ENCODE results near the gene PAK5.

The PAK5 gene

DNA sequence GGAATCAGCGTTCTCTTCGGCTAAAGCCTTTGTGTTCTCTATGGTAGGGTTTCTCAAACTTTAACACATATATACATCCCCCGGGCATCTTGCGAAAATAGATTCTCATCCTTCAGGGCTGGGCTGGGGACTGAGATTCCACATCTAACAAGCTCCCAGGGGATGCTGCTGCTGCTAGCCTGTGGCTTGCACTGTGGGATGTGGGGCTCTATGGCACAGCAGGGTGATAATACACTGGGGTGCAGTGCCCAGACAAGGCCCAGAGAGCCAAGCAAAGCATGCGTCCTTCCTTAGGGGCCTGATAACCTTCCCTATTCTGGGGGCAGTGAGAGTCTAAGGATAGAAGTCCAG is 222.4 kb downstream of the PAK5 start:
- no peak for DNase-seq (ENCODE audit: low read depth in 2 of 2)

DNA sequence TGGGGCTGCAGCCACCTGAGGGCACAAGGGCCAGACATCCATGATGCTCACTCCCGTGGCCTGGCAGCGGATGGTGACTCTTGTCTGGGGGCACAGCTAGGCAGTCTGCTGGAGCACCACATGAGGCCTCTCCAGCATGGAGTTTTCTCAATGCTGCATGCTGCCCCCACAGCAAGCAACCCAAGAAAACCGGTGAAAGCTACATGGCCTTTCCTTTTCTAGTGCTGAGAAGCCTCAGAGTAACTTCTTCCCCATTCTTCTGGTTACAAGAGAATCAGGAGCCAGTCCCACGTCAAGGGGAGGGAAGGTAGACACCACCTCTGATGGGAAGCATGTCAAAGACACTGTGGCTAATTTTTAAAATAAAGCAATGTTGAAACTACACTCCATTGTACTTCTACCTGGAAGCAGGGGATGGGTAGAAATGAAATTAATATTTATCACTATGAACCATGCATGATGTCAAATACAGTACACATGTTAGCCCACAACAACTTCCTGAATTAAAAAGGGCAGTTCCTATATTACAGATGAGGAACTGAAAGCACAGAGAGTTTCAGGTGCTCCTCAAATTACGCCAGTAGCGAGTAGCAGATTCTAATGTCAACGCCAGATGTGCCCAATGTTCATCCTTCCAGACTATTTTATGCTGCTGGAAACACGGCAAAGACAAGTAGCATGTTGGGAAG is 223.0 kb downstream of the PAK5 start:
- DNase-seq (ENCODE audit: low read depth in 2 of 2), result no peak

DNA sequence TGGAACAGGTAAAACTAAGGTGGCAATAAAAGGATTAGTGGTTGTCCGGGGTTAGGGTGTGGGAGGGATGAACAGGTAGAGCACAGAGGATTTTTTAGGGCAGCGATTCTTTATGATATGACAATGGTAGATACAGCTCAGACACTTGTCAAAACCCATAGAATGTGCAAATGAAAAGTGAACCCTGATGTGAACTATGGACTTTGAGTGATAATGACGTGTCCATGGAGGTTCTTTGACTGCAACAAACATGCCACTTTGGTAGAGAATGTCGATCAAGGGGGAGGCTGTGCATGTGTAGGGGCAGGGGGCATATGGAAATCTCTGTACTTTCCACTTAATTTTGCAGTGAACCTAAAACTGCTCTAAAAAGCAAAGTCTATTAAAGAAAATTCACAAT is 223.8 kb downstream of the PAK5 start:
- DNase-seq (ENCODE audit: low read depth in 2 of 2), result no peak

DNA sequence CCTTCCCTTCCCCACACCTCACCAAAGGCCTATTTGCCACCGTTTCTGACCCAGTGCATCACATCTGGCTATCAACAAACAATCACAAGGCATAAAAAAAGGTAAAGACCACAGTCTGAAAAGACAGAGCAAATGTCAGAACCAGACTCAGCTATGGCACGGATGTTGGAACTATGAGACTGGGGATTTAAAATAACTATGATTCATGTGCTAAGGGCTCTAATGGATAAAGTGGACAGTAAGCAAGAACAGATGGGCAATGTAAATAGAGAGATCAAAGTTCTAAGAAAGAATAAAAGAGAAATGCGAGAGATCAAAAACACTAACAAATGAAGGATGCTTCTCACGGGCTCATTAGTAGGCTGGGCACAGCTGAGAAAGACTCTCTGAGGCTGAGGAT is 225.0 kb downstream of the PAK5 start:
- DNase-seq (ENCODE audit: low read depth in 2 of 2), result no peak

DNA sequence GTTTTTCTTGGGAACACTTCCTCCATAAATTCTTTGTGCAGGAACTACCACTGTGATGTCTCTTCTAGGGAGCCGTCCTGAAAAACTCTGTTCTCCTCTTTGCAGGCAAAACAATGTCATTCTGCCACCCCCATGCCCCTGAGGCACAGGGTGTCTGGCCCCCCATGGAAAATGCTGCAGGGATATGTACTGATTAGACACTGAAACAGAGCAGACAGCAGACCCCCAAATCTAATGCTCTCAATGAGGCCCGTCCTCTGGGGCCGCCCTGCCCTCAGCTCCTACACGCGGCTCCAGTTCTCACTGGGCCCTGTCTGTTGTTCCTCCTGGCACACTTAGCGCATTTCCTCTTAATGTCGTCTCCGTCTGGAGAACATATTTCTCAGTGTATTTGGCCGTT is 227.0 kb downstream of the PAK5 start:
- DNase-seq (ENCODE audit: low read depth in 2 of 2), result no peak

DNA sequence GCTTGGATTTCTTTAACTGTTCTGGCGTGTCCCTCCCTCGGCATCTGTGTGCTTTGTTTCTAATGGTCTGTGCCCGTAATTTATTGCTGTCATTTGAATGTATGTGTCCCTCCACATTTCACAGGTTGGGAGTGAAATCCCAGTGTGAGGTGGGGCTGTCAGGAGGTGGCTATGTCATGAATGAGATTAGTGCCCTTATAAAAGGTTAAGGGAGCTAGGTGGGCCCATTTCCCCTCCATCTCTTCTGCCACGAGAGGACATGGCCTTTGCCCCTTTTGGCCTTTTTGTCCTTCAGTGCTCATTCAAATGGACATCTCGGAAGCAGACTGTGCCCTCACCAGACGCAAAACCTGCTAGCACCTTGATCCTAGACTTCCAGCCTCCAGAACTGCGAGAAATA is 228.2 kb downstream of the PAK5 start:
- DNase-seq (ENCODE audit: low read depth in 2 of 2), result no peak

DNA sequence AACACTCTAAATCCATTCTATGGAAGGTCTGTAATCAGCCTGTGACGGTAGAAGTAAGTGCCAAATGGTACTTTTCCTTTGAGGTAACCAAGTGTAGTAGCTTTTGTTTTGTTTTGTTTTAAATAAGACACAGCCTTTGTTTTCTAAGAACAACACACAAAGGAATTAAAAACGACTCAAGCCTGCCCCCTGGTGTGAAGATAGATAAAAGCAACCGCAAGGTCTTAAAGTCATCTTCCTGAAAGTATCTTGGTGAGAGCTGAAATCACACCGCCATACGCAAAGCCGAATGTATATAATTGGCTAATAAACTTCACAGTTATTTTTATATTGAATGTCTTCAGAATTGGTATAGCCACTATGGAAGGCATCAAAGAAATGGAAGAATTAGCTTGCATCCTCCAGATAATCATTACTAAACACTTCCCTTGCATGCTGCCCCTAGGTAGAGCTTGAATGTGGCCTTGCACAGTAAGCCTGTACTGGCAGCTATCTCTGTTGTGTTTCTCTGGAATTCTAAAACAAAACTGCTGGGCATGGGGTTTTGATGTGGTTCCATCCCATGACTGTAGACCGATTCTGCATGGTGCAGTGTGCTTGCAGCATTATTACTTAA is 228.9 kb downstream of the PAK5 start:
- DNase-seq (ENCODE audit: low read depth in 2 of 2), result peak; percentile 26 to 27

DNA sequence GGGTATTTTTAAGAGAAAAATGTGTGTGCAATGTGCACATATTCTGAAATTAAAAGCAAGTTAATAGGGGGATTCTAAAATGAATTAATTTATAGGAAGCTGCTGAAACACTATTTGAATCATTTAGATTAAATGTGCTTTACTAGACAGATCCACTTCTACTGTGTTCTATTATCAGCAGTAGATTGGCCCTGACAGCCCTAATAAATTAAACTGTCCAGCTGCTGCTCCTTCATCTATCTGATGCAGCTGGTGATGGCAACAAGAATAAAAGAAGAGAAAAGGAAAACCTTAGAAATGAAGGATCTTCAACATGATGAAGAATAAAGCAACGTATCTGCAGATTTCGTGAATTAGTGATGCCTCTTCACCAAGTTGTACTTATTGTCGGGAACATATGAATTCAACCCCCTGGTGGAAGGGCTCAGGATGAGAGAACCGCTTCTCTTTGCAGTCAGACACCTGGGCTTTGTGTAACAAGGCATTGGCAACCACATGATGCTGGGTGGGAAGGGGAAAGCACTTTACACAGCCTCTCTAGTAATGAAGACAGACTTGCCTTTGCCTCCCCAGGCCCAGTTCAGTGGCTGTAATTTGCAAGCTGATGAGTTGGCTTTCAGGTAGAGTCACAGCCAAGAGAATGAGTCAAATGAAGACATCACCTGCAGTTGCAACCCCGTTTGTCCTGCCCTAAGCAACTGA is 230.1 kb downstream of the PAK5 start:
- no peak for DNase-seq (ENCODE audit: low read depth in 2 of 2)

DNA sequence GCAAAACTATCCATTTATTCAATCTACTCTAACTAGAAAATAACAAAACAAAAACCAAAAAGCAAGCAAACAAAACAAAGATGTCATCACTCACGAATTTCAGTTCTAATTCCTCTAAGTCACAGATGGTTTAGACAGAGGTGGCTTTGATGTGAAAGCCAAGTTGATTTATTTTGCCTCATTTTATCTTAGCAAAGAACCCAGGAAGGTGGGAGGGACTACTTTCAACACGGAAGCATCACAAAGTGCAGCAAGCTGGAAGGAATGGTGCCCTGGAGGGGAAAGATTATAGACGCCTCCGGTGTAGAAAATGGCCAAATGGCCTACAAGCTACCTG is 236.1 kb downstream of the PAK5 start:
- DNase-seq (ENCODE audit: low read depth in 2 of 2), result no peak

DNA sequence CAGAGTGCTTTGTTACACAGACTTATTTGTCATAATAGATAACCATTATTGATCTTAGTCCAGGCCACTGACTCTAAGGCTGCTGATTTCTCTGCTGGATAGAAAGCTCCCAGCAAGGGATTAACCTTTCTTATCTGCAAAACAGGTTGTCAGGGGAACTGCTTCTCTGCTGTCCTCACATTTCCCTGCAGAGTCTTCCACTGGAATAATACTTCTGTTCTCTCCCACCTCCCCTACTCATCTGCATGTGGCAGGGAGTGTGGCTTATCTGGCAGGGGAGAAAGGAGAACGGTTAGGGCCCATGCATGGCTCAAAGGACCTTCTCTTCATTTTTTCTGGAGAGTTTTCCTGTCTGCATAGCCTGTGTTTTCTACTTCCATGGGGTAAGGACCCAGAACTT is 238.3 kb downstream of the PAK5 start:
- no peak for DNase-seq (ENCODE audit: low read depth in 2 of 2)

DNA sequence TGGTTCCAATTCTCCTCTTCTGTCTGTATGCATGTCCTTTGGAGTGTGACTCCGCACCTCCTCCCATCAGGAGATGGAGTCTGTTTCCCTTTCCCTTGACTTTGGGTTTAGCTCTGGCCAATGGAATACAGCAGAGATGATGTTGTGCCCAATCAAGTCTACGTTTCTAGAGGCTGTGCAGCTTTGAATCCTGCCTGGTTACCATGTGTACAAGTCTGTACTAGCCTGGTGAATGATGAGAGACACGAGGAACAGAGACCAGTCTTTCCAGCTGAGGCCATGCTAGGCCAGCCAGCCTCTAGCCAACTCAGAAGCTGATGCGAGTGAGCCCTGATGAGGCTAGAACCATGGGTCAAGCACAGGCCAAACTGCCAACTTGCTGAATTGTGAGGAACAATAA is 241.3 kb downstream of the PAK5 start:
- no peak for DNase-seq (ENCODE audit: low read depth in 2 of 2)

DNA sequence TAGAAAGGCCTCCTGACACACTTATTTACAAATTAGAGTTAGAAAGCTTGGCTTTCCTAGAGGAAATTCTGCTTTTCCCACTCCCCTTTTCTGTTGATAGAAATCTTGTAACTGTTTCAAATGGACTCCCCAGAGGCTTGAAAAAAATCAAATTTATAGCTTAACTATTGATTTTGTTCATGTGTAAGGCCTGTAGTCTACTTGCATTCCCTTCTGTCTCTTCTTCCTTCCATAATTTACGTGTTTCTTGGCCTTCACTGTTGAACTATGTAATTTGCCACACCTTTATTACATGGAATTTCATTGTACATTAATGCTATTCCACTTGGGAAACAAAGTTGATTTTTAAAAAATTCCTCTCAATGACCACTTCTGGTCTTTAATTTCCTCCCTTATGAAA is 243.1 kb downstream of the PAK5 start:
- no peak for DNase-seq (ENCODE audit: low read depth in 2 of 2)

DNA sequence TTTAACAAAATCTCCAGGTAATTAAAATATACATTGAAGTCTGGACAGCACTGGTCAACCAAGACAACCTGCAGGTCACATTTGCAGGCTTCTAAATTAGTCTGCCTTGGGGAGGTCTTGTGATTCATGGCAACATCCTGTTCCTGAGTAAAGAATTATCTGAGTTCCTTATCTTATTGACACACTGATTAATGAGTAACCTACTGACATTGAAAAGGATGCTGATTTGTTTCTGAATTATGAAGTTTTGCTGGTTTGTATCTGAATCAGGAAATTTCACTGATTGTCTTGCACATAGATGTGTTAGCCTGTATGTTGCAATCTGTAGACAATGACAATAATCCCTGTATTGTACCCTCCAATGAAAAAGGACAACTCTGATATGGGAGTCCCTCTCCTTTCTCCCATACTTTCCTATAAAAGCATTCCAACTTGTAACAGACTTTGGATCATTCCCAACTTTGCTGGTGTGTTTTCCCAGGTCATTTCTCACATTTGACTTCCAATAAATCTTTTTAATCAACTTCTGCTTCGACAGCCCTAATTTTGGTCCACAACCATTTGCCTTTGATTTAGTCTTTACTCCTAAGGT is 244.5 kb downstream of the PAK5 start:
- DNase-seq (ENCODE audit: low read depth in 2 of 2), result no peak

DNA sequence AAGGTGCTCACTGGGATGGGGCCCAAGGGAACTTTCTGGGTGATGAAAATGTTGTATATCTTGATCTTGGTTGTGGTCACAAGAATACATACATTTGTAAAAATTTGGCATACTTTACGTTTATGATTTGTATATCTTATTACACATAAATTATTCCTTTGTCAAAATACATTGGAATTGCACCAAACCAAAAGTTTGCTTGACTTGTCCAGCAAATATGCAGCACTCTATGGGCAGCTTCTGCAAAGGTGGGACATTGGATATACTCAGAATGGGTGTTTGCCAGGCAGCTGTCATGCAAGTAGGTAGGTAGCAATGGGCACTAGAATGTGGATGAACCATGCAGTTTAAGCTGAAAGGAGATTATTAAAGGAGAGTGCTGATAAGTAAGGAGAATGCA is 246.5 kb downstream of the PAK5 start:
- DNase-seq (ENCODE audit: low read depth in 2 of 2), result no peak

DNA sequence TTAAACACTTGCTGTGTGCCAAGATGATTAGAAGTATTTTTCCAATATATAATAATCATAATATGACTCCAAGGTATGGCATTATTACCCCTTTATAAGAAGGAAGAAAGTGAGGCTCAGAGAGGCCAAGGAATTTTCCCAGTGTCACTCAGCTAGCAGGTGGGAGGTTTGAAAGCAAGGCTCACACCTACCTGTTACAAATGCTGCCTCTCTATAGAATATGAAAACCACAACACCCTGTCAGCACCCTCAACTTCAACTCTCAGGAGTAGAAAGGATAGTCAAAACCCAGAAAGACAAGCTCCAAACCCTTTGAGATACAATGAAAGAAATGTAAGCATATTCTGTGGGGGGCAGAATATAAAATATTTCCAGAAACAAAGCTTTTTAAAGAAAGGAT is 247.8 kb downstream of the PAK5 start:
- no peak for DNase-seq (ENCODE audit: low read depth in 2 of 2)

DNA sequence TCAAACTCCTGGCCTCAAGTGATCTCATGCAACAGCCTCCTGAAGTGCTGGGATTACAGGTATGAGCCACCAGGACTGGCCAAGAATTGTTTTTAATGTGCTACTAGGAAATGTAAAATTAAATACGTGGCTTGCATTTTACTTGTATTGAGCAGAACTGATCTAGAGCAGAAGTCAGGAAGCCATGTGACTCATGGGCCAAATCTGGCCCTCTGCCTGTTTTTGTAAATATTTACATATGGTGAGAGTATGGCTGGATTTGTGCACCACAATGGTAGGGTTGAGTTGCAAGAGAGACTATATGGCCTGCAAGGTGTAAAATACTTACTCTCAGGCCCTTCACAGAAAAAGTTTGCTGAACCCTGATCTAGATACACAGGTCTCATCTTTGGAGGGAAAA is 248.7 kb downstream of the PAK5 start:
- peak; percentile 23 to 33 for DNase-seq (ENCODE audit: low read depth in 2 of 2)

DNA sequence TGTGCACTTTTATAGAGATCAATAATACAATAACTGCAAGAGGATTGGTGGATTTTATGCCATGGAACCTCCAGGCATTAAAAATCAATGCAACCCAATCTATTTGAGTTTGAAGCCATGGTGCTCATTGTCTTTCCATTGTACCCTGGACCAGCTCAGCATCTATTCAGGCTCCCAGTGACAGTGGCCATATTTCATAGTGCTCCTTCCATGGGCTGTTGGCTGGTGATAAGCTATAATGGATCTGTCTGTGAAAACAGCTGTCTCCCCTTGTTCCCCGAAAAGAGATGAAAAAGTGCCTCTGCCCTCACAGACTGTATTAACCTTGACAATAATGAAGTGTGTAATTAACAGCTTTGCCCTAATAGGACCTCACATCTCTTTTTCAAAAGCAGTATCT is 250.2 kb downstream of the PAK5 start:
- DNase-seq (ENCODE audit: low read depth in 2 of 2), result no peak

DNA sequence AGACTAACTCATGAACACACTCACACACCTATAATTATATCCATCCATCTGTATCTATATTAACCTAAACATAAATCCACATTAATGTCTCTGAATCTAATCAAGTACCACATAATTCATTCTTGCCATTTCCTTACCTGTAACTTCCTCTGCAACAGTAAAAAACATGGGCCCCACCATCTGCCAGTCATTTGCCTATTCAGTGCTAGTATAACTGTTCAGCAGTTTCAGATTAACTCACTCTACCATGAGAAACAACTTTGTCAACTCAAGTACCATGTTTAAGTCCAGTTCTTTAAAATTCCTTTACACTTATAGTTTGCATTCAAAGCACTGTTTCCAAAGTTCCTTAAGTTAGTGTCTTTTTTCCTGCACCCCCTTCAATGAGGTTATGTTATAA is 255.7 kb downstream of the PAK5 start:
- DNase-seq (ENCODE audit: low read depth in 2 of 2), result no peak

DNA sequence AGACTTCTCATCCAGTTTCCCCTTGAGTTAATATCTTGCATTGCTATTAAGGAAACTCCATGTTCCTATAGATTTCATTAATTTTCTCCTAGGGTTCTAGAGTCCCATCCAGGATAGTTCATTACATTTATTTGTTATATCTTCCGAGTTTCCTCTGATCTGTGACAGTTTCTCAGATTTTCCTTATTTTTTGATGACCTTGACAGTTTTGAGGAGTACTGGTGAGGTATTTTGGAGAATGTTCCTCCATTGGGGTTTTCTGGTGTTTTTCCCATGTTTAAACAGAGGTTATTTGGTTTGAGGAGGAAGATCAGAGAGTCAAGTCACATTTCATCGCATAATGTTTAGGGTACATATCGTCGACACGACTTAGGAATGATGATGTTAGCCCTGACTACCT is 256.7 kb downstream of the PAK5 start:
- DNase-seq (ENCODE audit: low read depth in 2 of 2), result no peak

DNA sequence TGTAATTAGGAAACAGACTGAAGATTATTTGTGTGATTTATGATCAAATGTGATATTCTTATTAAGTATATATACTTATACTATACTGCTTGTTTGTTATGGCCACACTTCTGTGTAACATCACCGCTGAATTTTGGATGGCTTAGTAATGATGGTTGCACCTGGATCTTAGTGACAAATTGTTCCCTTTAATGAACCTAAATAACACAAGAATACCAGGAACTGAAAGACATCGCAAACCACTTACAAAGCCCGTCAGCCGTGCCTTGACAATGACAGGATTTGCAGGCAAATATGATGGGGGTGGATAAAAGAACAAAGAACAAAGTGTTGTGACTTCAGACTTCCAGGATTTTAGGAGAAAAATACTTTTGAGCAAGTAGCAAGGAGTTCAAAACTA is 257.4 kb downstream of the PAK5 start:
- DNase-seq (ENCODE audit: low read depth in 2 of 2), result no peak

DNA sequence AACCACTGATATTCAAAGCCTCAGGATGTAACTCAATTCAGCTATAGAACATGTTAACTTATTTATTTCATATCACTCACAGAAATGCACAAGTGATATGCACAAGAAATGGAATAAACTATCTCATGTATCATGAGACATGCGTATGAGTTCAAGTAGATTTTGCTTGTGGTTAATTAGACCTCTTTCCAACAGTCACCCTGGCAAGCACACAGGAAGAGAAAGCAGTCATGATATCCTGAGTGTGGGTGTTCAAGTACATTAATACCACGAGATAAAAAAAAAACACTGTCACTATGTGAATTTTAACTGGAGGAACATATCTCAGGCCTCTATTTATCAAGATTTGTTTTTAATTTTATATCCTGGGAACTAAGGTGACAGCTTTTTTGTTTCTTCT is 260.3 kb downstream of the PAK5 start:
- DNase-seq (ENCODE audit: low read depth in 2 of 2), result no peak

DNA sequence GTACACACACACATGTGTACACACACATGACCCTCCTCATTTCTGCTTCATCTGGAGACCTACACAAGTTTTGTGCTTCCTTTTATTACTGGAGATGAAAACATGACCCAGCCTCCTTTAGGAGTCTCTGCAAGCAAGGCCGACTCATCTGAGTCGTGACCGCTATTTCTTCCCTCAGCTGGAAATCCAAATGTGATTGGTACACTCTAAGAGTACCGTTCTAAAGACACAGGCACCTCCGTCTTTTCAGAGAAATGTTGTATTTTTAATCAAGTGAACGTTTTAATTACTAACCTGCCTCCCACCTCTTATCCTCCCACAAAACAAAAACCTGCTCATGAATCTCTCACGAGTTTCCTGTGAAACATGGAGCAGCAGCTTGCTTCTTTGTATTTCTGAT is 261.5 kb downstream of the PAK5 start:
- no peak for DNase-seq (ENCODE audit: low read depth in 2 of 2)

DNA sequence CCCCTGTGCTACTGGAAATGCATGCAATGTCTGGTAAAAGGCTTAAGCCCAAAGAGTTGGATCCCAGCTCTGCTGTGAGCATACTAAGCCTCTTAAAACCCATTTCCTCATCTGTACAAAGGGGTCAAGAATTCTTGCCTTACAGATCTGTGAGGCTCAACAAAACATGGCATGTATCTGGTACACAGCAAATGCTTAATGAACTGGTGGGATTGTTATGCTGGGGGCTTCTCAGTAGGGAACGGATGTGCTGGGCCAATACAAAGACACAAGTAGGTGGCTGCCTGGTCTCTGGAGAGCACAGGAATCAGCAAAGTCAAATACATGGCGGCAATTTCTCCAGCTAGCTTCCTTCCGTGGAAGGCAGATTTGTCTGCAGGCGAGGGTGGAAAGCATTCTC is 262.2 kb downstream of the PAK5 start:
- DNase-seq (ENCODE audit: low read depth in 2 of 2), result no peak
